ENCODE results near the gene MINDY2. TPM values are rescaled to one million over a fixed set of nuclear protein-coding genes. Genes with fewer than 3 reads are reported as not detected.
A peak's percentile ranks its signal among the peaks of the same experiment; 100 is the strongest.

The MINDY2 gene
- total RNA-seq, 1 experiment from 2014 or later, result 6.8 TPM

GRCh38 chr15:58749532-58750337 is 21.4 kb upstream of the MINDY2 start, which contains the start of gene ADAM10:
ADAM10 (minus strand) TSS chr15:58749707; CDS start chr15:58749534, 173 bp downstream.
- CTCF ChIA-PET, result interaction anchor here (0.7 to 1.0 kb wide), 7 partner anchors 8 to 504 kb away, joined by 3 to 9 read pairs (median 6); no protein-coding TSS in a partner anchor
- TF ChIP-seq CTCF (IDR thresholded peaks at IDR 0.05) (no peak), REST (IDR thresholded peaks at IDR 0.05; ENCODE audit: insufficient read depth in 1 of 2, low read depth in 2 of 2, low read length in 1 of 2) (no peak), TCF7L2 (IDR thresholded peaks at IDR 0.05; ENCODE audit: low read depth, low read length) (0 out of 2 replicates have a peak, but pooled peaks have one; percentile 16), POLR2AphosphoS5 (IDR thresholded peaks at IDR 0.05; ENCODE audit: low read depth, low read length) (peak; percentile 71), SIN3A (IDR thresholded peaks at IDR 0.05; ENCODE audit: borderline replicate concordance, insufficient read depth, low read depth, low read length) (0 out of 2 replicates have a peak, but pooled peaks have one; percentile 58)
- peaks cover 19% of the 10 kb centered on the region for H3K4me1 ChIP-seq (ENCODE audit: control insufficient read depth, insufficient read depth, low read length)
- H3K27ac ChIP-seq (ENCODE audit: low read length), result peak within 1 kb of the TSS; percentile 94
- DNase-seq (ENCODE audit: low read depth, low spot score), result peak; percentile 96
- no peaks in the 10 kb centered on the region for H3K27me3 ChIP-seq (ENCODE audit: control insufficient read depth, insufficient read depth, low read length)
- no peaks in the 10 kb centered on the region; the same call in 1 of the 2 replicates for H3K36me3 ChIP-seq (ENCODE audit: control insufficient read depth, insufficient read depth, low read length)
- in situ Hi-C loops (cut with HindIII; ENCODE audit: low pct_unique_long_range_greater_than_20kb, low sequenced_read_pairs) (no loop called here), intact Hi-C loops (cut with micrococcal nuclease; ENCODE audit: unreplicated experiment) (loop anchor here (10.0 kb wide), 1 partner anchor 525 kb away; no protein-coding TSS in a partner anchor)
- H3K9me3 ChIP-seq (ENCODE audit: control insufficient read depth, insufficient read depth, low read depth, low read length), result no peaks in the 10 kb centered on the region
- H3K4me3 ChIP-seq (ENCODE audit: low read depth in 2 of 2, low read length in 2 of 2), result peak within 1 kb of the TSS; percentile 82 to 86
- ATAC-seq, result peak; percentile 97
- BruUV-seq (replicated peaks), result no TSS peak
- POLR2A ChIA-PET, result interaction anchor here (0.6 to 1.3 kb wide), 8 partner anchors 9 to 662 kb away, joined by 3 to 17 read pairs (median 9); partner anchors contain the start of gene MINDY2

- in situ Hi-C loops (cut with HindIII; ENCODE audit: low pct_unique_long_range_greater_than_20kb, low sequenced_read_pairs) (no loop called here), intact Hi-C loops (cut with micrococcal nuclease; ENCODE audit: unreplicated experiment) (loop anchor here (10.0 kb wide), 1 partner anchor 528 kb away; no protein-coding TSS in a partner anchor)
- Histone ChIP-seq H3K27ac (ENCODE audit: low read length) (no peak overlapping the region), H3K27me3 (ENCODE audit: control insufficient read depth, insufficient read depth, low read length) (no peaks in the 10 kb centered on the region), H3K4me3 (ENCODE audit: low read depth in 2 of 2, low read length in 2 of 2) (no peak overlapping the region), H3K4me1 (ENCODE audit: control insufficient read depth, insufficient read depth, low read length) (peaks cover 4% of the 10 kb centered on the region; the same call in 1 of the 2 replicates), H3K36me3 (ENCODE audit: control insufficient read depth, insufficient read depth, low read length) (no peaks in the 10 kb centered on the region; the same call in 1 of the 2 replicates), H3K9me3 (ENCODE audit: control insufficient read depth, insufficient read depth, low read depth, low read length) (no peaks in the 10 kb centered on the region)
- ChIA-PET POLR2A (no interaction called here), CTCF (no interaction called here)
- TF ChIP-seq REST (IDR thresholded peaks at IDR 0.05; ENCODE audit: insufficient read depth in 1 of 2, low read depth in 2 of 2, low read length in 1 of 2), result no peak
- no peak for TF ChIP-seq POLR2AphosphoS5 (IDR thresholded peaks at IDR 0.05; ENCODE audit: low read depth, low read length)
- TF ChIP-seq CTCF (IDR thresholded peaks at IDR 0.05), result no peak
- TF ChIP-seq TCF7L2 (IDR thresholded peaks at IDR 0.05; ENCODE audit: low read depth, low read length), result no peak
- TF ChIP-seq SIN3A (IDR thresholded peaks at IDR 0.05; ENCODE audit: borderline replicate concordance, insufficient read depth, low read depth, low read length), result no peak
- no peak for ATAC-seq
- no peak for DNase-seq (ENCODE audit: low read depth, low spot score)
- BruUV-seq (replicated peaks), result no TSS peak
These were observed 18.4 kb upstream of the MINDY2 start for GRCh38 chr15:58752716-58753115.
